K562 (cell line): Measurements from ENCODE around the gene VTCN1. TPM values are rescaled to one million over a fixed set of nuclear protein-coding genes. Genes with fewer than 3 reads are reported as not detected.

Experiments used
- DMBX1 ChIP-seq: fragments of 250-450 bp; sonication (Bioruptor Pico); IDR thresholded peaks from 2 replicates; pipeline ENCODE4 v1.8.0; 2022; ENCODE audit warnings: inconsistent platforms, mild to moderate bottlenecking, moderate library complexity, borderline replicate concordance
- SUPT5H ChIP-seq: fragments of 450-650 bp; IDR thresholded peaks from 2 replicates; pipeline ENCODE4 v1.6.1; 2016
- ZNF274 ChIP-seq: IDR thresholded peaks from 2 replicates; pipeline ENCODE4 v1.6.1; 2011; ENCODE audit warnings: low read depth, mild to moderate bottlenecking, low read length, moderate library complexity, borderline replicate concordance
- ZNF431 ChIP-seq: sonication (generic); formaldehyde crosslinking; IDR thresholded peaks from 2 replicates; pipeline ENCODE4 v1.8.0; 2022; ENCODE audit warnings: mild to moderate bottlenecking, missing genetic modification reagents
- ZNF586 ChIP-seq: fragments of 450-650 bp; formaldehyde crosslinking; conservative IDR thresholded peaks from 2 replicates; pipeline ENCODE4 v1.4.0; 2020; ENCODE audit warnings: mild to moderate bottlenecking, moderate library complexity
- ZNF592 ChIP-seq: fragments of 450-650 bp; IDR thresholded peaks from 2 replicates; pipeline ENCODE4 v1.6.1; 2017; ENCODE audit warnings: antibody characterized with exemption, mild to moderate bottlenecking
- ZNF699 ChIP-seq: fragments of 250-450 bp; sonication (Bioruptor Pico); IDR thresholded peaks from 2 replicates; pipeline ENCODE4 v1.8.0; 2021; ENCODE audit warnings: mild to moderate bottlenecking, moderate library complexity; ENCODE audit not compliant: insufficient replicate concordance
- polyA plus RNA-seq, 8 experiments: library from polyadenylated mRNA; depleted of rRNA in 4 of 8; stranded (reverse) in 5 of 8; unstranded in 3 of 8; fragments of >200 nt; fragmentation: Nextera tagmentation in 2 of 8; fragmentation: Illumina TruSeq in 1 of 8; extraction: Ambion mirVana in 2 of 8; extraction: Trizol in 1 of 8; gene quantifications; 2 replicates each; pipeline versions ENCODE4 v1.2.1 to v1.2.3, GENCODE V29; 2011 to 2014; ENCODE audit warnings: inconsistent platforms in 1 of 8, missing spikeins in 1 of 8
- total RNA-seq, 7 experiments: library from RNA; depleted of rRNA in 6 of 7; stranded (reverse); fragments of >200 nt in 6 of 7; fragmentation: Illumina TruSeq in 2 of 7; extraction: Trizol in 2 of 7; gene quantifications; 2 replicates each; pipeline versions ENCODE4 v1.2.1 to v1.2.3, GENCODE V29; 2011 to 2021; ENCODE audit warnings: low replicate concordance in 1 of 7
- TF ChIP-seq, protein P1 (sequence below): fragments of 450-650 bp; formaldehyde crosslinking; IDR thresholded peaks from 2 replicates; pipeline ENCODE4 v1.4.0; 2022; ENCODE audit warnings: missing genetic modification characterization
- TF ChIP-seq, protein P2 (sequence below): sonication (generic); formaldehyde crosslinking; IDR thresholded peaks from 2 replicates; pipeline ENCODE4 v1.8.0; 2022; ENCODE audit warnings: mild to moderate bottlenecking, missing genetic modification reagents

VTCN1 gene
- total and polyA plus RNA-seq, 9 of the 15 experiments (the other 6 are each of a cell fraction or from before 2014, with no cell fraction given) = not detected

DNA sequence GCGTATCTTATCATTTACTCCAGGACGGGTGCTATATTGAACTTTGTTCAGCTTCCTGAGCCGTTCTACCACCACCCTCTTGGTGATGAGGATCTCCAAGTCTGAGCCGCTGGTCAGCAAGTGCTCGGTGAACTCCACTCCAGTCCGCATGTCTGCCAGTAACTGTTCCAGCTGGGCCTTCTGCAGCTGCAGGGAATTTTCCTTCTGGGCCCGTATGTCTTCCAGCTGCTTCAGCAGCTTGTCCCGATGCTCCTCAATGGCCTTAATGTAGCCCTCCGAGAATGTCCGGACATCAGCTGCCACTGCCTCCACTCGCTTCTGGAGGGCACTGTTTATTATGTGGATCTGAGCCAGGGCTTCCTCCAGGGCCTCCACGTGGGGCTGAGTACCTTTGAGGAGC lies 92.6 kb downstream of the VTCN1 start (continued):
- no peak for TF ChIP-seq ZNF592
- no peak for TF ChIP-seq ZNF586 (CRISPR knock-in tag)
- TF ChIP-seq ZNF699 (CRISPR knock-in tag) = no peak
- TF ChIP-seq SUPT5H = no peak
- TF ChIP-seq, protein P1, sequence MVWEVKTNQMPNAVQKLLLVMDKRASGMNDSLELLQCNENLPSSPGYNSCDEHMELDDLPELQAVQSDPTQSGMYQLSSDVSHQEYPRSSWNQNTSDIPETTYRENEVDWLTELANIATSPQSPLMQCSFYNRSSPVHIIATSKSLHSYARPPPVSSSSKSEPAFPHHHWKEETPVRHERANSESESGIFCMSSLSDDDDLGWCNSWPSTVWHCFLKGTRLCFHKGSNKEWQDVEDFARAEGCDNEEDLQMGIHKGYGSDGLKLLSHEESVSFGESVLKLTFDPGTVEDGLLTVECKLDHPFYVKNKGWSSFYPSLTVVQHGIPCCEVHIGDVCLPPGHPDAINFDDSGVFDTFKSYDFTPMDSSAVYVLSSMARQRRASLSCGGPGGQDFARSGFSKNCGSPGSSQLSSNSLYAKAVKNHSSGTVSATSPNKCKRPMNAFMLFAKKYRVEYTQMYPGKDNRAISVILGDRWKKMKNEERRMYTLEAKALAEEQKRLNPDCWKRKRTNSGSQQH = no peak
- no peak for TF ChIP-seq ZNF431 (CRISPR knock-in tag)
- TF ChIP-seq DMBX1 (CRISPR knock-in tag) = no peak
- TF ChIP-seq, protein P2, sequence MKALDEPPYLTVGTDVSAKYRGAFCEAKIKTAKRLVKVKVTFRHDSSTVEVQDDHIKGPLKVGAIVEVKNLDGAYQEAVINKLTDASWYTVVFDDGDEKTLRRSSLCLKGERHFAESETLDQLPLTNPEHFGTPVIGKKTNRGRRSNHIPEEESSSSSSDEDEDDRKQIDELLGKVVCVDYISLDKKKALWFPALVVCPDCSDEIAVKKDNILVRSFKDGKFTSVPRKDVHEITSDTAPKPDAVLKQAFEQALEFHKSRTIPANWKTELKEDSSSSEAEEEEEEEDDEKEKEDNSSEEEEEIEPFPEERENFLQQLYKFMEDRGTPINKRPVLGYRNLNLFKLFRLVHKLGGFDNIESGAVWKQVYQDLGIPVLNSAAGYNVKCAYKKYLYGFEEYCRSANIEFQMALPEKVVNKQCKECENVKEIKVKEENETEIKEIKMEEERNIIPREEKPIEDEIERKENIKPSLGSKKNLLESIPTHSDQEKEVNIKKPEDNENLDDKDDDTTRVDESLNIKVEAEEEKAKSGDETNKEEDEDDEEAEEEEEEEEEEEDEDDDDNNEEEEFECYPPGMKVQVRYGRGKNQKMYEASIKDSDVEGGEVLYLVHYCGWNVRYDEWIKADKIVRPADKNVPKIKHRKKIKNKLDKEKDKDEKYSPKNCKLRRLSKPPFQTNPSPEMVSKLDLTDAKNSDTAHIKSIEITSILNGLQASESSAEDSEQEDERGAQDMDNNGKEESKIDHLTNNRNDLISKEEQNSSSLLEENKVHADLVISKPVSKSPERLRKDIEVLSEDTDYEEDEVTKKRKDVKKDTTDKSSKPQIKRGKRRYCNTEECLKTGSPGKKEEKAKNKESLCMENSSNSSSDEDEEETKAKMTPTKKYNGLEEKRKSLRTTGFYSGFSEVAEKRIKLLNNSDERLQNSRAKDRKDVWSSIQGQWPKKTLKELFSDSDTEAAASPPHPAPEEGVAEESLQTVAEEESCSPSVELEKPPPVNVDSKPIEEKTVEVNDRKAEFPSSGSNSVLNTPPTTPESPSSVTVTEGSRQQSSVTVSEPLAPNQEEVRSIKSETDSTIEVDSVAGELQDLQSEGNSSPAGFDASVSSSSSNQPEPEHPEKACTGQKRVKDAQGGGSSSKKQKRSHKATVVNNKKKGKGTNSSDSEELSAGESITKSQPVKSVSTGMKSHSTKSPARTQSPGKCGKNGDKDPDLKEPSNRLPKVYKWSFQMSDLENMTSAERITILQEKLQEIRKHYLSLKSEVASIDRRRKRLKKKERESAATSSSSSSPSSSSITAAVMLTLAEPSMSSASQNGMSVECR = no peak
- TF ChIP-seq ZNF274 = no peak
